Iris pigment epithelial cell (primary cell): Measurements from ENCODE around the gene COLEC12.
"Not testable (repeated sequence)": the region's sequence is repeated elsewhere in the genome, so short reads cannot be mapped to it uniquely, and the experiment has no call there.

Experiments used
- DNase-seq: peaks from one replicate; pipeline ENCODE4 v3.0.0-alpha.2; 2011; ENCODE audit warnings: low read depth

The COLEC12 gene

GRCh38 chr18:318791-319291, 181.7 kb downstream of the COLEC12 start:
- DNase-seq: no peak

GRCh38 chr18:317618-318017, 182.9 kb downstream of the COLEC12 start:
- no peak for DNase-seq

DNA sequence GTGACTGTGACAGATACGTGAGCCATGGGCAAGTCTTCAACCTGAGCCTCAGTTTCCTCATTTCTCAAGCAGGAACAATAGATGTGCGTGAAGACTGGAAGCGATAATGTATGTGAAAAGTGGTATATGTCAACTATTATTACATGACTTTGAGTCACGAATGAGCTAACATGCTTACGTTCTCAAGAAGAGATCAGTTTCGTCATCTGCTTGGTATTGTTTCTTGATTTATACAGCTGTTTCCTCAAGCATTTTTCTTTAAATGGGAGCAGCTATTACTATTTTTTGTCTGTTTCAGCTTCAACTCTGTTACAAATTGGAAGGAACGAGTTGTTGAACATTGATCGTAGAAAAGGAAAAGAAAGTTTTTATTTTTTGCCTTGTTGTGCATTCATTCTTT, 184.1 kb downstream of the COLEC12 start:
- peak; percentile 51 for DNase-seq

DNA sequence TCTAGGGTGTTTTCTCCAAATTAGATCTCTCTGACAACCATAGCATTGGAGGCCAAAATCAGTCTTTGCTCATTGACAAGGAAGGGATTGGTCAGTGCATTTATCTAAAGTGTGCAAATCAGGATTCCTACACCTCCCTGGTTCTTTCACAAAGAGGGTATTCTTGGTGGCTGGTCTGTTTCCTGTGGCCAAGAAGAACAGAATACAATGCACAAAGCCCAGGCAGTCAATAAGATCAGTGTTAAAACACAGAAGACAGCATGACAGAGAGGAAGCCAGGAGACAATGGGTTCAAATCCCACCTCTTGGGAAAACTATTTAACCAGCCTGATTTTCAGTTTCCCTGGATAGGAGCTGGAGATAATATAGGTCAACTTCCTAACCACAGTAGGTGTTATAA, 186.6 kb downstream of the COLEC12 start:
- DNase-seq: no peak

DNA sequence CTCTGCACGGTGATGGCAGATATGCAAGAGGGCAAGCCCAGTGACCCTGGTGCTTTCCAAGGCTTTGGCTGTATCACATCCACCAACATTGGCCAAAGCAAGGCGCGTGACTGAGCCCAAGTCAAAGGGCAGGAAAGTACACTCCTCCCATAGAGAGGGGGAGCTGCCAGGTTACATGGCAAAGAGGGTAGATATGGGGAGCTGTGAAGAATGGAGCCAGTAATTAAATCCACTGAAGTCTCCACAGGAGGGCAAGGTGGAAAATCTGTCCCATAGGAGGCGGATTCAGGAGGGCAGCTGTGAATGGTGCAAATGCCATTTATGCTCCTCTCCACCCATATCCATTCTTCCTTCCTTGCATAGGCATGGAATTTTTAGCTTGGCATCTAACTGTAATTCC, 188.1 kb downstream of the COLEC12 start:
- no peak for DNase-seq

- no peak for DNase-seq
Measured at GRCh38 chr18:310042-310441, 190.5 kb downstream of the COLEC12 start.

DNA sequence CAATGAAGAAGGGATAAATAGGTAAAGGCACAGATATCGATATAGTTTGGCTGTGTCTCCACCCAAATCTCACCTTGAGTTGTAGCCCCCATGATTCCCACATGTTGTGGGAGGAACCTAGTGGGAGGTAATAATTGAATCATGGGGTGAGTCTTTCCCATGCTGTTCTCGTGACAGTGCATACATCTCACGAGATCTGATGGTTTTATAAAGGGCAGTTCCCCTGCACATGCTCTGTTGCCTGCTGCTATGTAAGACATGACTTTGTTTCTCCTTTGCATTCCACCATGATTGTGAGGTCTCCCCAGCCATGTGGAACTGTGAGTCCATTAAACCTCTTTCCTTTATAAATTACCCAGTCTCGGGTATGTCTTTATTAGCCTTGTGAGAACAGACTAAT, 192.4 kb downstream of the COLEC12 start:
- DNase-seq: not testable (repeated sequence)

GRCh38 chr18:306608-307255, 193.8 kb downstream of the COLEC12 start:
- no peak for DNase-seq

DNA sequence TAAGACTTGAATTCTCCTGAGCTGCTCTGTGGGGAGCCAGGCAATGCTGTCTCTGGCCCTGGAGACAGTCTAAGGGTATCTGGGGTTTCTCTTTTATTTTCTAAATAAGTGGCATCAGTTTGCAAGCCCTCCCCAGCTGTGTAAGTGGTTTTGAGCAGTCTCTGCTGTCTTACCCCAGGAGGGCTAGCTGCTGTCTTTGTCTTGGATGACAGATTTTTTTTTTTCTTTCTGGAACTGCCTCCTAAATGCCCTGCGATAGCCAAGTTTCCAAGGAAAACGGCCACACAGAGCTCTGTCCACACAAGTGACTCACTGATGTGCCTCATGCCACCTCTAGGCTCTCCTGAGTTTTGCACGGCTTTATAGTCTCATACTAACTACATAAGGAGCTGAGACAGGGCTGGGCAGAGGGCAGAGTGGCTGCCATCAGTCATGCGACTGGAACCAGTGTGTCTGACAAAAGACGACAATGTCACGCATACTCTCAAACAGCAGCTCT, 195.4 kb downstream of the COLEC12 start:
- no peak for DNase-seq

DNA sequence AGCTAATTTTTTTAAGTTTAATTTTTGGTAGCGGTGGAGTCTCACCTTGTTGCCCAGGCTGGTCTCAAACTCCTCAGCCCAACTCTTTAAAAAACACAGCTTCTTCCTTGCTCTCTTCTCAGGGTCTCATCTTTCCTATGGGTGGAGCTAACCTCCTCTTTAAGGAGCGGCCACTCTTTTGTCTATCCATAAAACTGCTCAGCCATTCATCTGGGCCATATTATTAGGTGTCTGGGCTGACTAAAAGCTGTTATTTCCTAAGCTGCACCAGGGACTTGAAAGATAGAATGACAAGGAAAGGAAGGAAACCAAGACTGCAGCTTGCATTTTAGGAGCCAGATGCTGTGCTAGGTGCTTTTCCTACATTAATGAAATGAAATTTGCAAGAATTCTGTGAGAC, 196.9 kb downstream of the COLEC12 start:
- no peak for DNase-seq

GRCh38 chr18:303011-303410, 197.5 kb downstream of the COLEC12 start:
- DNase-seq: no peak

GRCh38 chr18:302097-302496, 198.4 kb downstream of the COLEC12 start:
- DNase-seq: no peak

DNA sequence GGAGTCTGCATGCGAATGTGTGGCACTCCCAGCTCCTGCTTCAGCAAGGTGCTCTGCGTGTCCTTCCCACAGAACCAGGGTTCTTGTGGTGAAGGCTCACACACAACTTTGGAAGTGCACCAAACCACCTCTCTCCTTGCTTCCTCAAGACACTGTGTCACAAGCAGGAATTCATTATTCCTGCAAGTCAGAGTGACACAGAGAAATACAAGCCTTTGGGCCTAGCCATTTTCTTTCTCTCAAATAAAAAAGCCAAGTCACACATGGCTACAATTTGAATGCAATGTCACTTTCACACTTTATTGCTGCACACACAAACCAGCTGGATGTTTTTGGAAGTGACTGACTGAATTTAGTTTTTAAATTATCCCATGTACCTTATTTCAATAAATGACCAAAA, 202.6 kb downstream of the COLEC12 start:
- no peak for DNase-seq

- DNase-seq: peak; percentile 30
Measured at GRCh38 chr18:295756-296490, 204.6 kb downstream of the COLEC12 start.

GRCh38 chr18:294566-294965, 205.9 kb downstream of the COLEC12 start:
- no peak for DNase-seq

DNA sequence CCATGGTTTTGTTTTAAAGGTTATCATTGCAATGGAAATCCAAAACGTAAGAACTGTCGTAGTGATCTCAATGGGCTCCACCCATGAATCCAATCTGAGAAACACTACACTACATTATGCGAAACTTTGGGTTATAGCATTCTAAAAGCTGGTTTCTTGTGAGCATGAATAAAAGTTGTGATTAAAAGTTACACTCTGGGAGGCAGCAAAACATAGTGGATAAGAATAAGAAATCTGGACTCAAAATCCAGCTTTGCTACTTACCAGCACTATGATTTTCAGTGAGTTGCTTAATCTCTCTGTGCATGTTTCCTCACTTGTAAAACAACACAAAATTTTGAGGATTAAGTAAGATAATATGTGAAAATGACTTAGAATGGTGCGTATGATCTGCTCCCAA, 207.0 kb downstream of the COLEC12 start:
- DNase-seq: peak; percentile 32

DNA sequence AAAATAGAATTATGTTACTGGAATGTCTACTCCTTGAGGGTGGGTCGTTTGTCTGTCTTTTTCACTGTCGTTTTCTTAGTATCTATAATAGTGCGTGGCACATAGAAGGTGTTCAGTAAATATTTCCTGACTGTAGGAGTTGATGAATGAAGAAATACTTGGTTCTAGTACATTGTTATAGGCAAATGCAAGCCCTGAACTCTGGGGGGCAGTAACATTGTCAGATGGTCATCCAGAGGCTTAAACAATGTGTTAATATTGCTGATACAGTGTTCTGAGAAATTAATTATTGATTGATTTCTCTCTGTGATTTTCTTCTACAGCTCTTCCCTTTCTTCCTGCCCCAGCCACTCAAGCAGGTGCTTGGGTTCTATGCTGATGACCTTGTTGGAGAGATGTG, 208.2 kb downstream of the COLEC12 start:
- DNase-seq: peak; percentile 30

DNA sequence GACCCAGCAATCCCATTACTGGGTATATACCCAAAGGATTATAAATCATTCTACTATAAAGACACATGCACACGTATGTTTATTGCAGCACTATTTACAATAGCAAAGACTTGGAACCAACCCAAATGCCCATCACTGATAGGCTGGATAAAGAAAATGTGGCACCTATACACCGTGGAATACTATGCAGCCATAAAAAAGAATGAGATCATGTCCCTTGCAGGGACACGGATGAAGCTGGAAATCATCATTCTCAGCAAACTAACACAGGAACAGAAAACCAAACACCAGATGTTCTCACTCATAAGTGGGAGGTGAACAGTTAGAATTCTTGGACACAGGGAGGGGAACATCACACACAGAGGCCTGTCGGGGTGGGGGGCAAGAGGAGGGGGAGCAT, 210.5 kb downstream of the COLEC12 start:
- DNase-seq: not testable (repeated sequence)

GRCh38 chr18:289026-289425, 211.5 kb downstream of the COLEC12 start:
- no peak for DNase-seq

DNA sequence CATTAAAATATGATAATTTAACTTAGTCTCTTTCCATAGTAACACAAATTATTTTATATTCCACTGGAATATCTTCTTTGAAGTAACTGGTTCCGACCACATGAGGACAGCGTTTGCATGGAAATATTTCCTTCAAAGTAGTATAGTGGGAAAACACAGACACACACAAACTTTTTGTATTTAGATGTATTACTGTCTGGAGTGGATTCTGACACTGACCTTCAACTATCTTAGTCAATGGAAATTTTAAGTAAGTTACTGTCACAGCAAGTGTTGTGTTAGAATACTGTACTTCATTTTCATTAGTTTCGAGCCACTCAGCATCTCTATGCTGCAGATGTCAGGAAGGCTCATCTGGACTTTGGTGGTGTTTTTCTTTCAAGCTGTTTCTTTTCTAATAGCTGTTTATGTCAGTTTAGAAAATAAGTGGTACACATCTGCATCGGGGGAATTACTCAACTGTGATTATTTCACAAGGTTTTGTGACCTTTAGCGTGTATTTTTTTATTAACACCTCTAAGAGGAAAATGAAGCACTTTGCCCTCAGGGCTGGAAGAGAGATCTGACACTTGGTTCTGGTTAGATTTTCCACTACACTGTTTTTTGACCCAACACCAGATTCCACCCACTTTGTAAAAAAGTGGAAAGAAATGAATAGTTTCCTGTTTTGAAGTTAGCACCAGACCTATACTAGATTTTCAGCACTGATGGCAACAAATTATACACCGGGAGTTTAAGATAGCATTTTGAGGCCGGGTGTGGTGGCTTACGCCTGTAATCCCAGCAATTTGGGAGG, 213.8 kb downstream of the COLEC12 start:
- DNase-seq: peak; percentile 41

- no peak for DNase-seq
Measured at GRCh38 chr18:285817-286216, 214.7 kb downstream of the COLEC12 start.

DNA sequence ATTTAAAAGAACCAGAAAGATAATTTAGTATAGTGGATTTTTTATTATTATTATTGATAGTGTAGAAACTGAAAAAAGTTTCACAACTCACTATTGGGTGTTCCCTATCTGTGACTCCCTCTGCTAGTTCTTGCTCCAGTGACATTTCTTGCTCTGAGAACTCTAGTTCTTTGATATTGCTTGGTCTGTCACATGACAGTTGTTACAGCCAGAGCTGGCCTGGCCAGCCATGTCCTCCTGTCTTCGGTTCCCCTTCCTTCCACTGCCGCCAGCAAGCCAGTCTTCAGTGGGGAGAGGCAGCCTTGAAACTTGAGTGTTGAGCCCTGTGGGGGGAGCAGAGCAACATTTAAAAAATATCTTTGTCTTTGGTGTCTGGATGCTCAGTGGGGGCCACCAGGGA, 225.0 kb downstream of the COLEC12 start:
- no peak for DNase-seq

- DNase-seq: no peak
Measured at GRCh38 chr18:274313-274712, 226.2 kb downstream of the COLEC12 start.
